PC-3 (cell line): ENCODE measurements around the gene CEACAM7.
A peak's percentile ranks its signal among the peaks of the same experiment; 100 is the strongest.

Experiments used
- CTCF ChIP-seq: fragments of 300-600 bp; sonication (generic); conservative IDR thresholded peaks from 2 replicates; pipeline ENCODE4 v1.5.1; 2017; ENCODE audit warnings: antibody characterized with exemption, low read depth, mild to moderate bottlenecking, low read length
- EZH2 ChIP-seq: fragments of 300-600 bp; sonication (generic); IDR thresholded peaks from one replicate; pipeline ENCODE4 v1.6.1; 2017; ENCODE audit warnings: antibody characterized with exemption, mild to moderate bottlenecking, low read length; ENCODE audit not compliant: unreplicated experiment

- peak; percentile 24; the same call in 1 of the 2 replicates for TF ChIP-seq CTCF
- no peak for TF ChIP-seq EZH2
Observed at GRCh38 chr19:41707502-41707812, 19.4 kb upstream of the CEACAM7 start.
